HK-2 (cell line): ENCODE data around the gene DHPS.
"Not testable (repeated sequence)": the region's sequence is repeated elsewhere in the genome, so short reads cannot be mapped to it uniquely, and the experiment has no call there.

Experiments used
- DNase-seq: peaks from one replicate; pipeline ENCODE4 v3.0.0-alpha.2; 2018; ENCODE audit not compliant: unreplicated experiment

DHPS gene

DNA sequence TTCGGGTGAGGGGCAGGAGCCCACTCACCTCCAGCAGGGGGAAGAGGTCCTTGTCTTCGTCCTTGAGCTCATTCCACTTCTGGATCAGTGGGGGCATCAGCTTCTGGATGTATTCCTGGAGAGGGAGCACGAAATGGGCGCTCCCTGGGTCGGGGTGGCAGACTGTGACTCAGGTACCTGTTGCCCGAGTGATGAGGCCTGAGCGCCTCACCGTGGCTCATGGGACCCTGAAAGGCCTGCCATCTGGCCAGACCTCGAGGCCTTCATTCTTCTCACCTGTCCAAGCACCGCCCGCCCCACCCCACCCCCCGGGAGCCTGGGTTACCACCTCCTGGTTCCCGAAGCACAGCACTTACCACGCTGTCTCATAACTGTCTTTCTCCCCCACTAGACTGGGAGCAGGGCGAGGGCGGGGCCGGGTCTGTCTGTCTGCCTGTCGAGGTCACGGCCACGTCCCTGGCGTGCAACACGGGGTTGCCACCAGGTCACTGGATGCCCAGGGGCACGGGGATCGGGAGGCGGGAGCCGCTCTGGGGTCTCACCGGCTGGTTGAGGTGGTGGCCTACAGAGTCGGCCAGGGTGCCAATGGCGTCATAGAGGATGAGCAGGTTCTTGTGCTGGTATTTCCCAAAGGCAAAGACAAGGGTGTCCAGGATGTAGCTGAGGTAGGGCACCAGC is 24.1 kb upstream of the DHPS start:
- DNase-seq: no peak

DNA sequence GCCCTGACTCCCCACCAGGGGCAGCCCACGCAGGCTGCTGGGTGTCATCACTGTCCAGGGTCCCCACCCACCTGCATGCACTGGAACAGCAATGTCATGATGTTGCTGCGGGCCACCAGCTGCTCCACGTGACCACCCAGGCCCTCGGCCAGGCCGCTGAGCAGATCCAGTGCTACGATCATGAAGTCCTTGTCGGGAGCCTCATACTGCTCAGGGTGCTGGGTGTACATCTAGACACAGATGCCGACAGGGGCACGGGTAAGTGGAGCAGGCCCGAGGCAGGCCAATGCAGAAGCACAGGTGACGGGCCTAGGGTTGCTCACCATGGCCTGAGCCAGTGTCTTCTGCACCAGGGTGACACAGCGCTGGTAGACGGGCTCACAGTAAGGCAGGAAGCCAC is 23.5 kb upstream of the DHPS start:
- no peak for DNase-seq

DNA sequence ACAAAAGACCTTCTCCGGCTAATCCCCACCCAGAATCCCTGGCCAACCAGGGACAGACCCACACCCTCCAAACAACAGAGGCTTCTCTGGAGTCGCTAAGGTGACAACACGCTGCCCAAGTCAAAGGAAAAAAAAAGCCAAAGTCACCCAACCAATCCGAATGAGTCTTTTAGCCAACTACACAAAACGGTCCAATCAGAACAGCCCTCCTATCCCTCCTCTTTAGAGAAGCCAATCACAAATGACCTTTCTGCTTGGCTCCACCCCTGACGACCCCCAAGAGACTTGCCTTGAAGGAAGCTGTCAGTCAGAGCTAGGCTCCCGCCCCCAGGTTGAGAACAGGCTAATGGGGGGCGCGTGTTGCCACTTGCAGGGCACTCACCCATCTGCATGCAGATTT is 21.4 kb upstream of the DHPS start:
- no peak for DNase-seq

DNA sequence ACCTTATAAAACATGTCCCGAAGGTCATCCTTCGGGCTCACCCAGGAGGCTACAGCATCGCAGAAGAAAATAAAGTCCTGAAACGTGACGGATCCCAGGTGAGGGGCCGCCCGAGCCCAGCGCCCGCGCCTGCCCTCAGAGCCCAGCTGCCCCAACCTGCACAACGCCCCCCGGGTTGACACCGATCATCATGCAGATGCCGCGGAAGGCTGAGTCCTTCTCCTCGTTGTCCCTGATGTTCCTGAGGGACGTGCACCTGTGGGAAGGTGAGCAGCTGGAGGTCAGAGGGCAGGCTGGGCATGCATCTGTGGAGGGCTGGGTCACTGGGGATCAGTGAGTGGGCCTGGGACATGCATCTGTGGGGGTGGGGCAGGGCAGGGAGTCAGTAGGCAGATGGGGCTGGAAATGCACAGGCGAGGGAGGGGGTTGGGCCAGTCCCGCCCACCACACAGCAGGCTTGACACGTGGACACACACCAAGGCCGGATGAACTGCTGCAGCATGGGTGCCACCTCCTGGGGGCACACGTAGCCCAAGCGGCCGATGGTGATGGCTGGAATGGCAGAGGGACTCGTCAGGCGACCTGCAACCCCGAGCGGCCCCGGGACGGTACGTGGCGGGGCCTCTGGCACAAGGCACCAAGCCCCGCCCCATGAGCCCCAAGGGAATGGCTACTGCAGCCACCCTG is 20.1 kb upstream of the DHPS start:
- no peak for DNase-seq

DNA sequence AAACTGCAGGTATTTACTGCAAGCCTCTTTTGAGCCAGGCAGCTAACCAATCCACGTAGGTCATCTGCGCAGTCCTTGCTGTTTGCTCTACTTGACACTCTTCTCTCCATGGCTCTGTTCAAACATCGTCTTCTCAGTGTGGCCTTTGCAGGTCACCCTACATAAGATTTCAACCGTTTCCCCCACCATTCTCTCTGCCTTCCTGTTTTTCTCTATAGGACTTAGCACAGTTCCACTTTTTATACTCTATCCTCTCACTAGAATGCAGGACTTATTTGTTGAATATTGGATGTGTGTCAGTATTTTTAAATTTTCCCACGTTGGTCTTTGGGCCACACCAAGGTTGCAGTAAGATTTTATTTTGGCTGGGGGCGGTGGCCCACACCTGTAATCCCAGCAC is 16.5 kb upstream of the DHPS start:
- no peak for DNase-seq

DNA sequence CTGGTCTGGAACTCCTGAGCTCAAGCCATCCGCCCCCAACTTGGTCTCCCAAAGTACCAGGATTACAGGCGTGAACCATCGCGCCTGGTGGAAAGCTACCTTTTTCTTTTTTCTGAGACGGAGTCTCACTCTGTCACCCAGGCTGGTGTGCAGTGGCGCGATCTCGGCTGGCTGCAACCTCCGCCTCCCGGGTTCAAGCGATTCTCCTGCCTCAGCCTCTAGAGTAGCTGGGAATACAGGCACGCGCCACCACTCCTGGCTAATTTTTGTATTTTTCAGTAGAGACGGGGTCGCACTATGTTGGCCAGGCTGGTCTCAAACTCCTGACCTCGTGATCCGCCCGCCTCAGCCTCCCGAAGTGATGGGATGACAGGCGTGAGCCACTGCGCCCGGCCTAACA is 15.7 kb upstream of the DHPS start:
- not testable (repeated sequence) for DNase-seq

DNA sequence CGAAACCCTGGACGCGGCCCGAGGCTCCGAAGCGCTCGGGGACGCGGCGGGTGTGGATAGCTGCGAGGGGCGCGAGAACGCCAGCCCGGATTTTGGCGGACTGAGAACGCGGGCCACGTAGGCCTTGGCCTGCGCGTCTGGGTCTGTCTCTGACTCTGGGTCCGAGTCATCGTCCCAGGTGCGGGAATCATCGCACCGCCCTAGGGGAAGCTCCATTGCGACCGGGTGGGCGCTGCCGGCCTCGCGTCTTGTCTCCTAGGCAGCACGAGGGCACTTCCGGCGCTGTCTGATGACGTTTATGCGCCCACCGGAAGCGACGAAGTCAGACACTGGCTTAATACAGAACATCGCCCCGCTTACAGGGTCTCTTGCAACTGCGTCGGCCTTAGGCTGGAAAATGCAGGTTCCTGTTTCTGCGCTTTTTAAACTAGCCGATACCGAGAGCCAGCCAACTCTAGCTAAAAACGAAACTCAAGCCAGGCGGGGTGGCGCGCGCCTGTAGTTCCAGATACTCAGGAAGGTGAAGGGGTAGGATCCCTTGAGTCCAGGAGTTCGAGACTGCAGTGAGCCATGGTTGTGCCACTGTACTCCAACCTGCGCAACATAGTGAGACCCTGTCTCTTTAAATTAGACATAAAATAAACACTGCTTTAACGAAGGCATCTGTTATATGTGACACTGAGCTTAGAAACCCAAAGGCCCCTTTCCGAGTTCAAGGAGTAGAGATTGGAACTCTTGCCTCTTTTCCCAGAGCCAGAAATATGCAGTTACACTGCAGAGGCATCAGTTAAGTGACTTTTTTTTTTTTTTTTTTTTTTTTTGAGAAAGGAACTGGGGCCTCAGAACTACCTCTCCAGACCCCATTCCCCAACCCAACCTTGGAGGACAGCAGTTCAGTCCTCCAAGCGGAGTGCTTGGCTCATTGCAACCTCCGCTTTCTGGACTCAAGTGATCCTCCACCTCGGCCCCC is 15.0 kb upstream of the DHPS start, which contains the start of gene FBXW9:
FBXW9 (minus strand) TSS at position 266 of the 970 bp plus-strand sequence; CDS start at position 216, 50 bp downstream.
- peak; percentile 95 for DNase-seq

DNA sequence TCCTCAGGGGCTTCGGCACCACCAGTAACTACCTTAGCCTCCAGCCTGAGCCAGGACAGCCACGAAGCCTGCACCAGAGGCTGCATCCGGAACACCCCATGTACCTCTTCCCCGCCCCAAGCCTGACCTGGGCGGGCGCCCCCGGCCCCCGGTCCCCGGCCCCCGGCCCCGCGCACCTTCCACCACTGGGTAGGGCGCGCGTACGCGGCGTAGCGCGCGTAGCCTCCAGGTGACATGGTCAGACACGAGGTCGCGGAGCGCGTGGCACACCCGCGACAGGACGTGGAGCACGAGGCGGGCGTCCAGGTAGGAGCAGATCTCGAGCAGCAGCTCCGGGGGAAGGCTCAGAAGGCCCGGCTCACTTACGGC is 14.3 kb upstream of the DHPS start:
- DNase-seq: no peak

DNA sequence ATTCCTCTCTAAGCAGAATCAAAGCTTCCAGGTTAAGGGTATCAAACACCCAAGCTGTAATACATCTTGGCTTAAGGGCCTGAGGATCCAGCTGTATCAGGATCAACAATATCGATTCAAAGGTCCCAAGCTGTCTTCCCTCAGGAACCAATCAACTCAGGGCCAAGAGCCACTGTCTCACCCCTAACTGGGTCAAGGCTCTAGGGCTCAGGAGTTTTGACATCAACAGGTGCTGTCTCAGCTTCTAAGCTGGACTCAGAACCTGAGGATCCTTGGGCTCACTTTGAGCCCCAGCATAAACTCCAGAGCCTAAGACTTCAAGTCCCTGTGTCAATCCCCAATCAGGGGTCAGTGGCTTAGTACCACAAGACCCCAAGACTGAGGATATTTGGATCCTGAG is 13.8 kb upstream of the DHPS start:
- DNase-seq: no peak

DNA sequence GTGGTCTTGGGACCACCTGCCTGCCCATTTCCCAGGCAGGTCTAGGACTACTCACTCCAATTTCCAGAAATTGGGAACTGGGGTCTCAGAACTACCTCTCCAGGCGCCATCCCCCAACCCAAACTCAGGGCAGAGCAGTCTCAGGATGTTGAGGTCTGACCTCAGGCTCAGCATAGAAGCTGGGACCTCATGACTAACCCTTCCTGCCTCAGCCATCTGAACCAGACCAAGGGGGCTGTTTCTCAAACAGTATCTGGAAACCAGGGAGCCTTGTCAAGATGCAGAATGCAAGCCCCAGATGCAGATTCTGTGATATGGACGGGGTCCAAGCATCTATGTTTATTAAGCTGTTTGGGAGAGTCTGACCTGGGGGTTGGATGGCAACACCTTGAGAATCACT is 13.4 kb upstream of the DHPS start:
- no peak for DNase-seq

DNA sequence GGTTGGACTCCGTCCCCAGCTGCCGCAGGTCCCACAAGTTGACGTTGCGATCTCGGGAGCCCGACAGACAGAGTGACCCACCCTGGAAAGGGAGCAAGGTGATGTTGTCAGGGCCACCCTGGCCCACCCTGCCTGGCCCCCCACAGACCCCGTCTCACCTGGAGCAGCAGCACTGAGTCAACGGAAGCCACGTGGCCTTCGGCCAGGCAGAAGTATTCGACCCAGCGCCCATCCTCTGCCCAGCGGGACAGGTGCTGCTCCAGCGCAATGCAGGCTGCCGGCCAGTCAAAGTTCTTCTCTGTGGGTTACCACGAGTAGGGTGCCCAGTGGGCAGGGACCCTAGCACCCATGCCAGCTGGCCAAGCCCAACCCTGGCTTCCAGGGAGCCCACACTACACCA is 13.0 kb upstream of the DHPS start:
- no peak for DNase-seq

DNA sequence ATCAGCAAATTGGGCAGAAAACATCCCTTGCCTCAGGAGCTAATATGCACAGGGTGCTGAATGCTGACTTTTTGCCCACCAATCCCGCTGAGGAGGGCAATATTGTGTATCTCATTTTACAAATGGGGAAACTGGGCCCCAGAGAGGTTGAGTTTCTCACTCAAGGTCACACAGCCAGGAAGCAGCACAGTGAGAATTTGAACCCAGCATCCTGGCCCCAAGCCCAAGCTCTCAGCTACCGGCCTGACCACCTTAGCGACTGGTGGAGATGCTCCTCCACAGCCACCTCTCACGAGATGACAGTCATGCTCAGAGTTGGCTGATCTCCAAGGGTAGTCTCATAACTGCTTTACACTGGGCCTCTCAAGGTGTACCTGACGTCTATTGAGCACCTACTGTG is 11.3 kb upstream of the DHPS start:
- DNase-seq: no peak

DNA sequence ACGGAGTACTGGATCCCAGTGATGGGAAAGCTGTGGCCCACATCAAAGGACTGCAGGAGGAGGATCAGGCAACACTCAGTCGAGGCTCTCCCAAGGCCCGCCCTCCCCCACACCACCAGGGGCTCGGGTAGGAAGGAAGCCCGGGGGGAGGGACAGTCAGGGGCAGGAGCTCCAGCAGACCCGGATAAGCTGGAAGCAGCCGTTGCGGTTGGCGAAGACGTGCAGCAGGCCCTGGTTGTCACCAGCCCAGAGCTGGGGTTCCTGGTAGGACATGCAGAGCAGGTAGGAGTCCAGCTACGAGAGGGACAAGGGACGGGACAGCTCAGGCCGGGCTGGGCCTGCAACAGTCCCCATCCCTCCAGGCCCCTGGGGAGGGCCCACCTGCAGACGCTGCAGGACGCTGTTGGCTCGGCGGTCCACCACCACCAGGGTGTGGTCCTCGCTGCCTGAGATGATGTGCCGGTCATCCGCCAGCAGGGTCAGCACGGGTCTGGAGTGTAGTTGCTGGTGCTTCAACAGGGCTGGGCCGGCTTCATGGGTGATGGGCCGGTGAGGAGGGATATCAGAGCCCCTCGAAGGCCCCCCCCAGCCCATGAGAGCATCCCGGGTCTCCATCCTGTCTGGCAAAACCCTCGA is 8.0 kb upstream of the DHPS start:
- no peak for DNase-seq

DNA sequence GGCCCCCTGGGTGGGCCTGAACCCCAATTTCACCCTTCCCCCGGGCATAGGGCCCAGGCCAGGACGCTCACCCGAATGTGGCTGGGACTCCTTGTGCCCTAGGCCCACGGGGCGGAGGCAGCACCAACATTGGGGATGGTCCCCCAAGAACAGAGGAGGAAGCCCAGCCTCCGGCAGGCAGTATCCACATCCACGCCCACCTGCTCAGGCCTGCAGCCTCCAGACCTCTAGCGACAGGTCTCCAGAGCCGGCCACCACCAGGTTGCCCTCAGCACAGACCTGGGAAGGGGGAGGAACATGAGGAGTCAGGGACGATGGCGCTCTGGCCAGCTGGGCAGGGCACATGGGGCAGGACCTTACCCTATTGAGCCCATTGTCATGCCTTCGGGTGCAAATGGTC is 7.3 kb upstream of the DHPS start:
- no peak for DNase-seq

DNA sequence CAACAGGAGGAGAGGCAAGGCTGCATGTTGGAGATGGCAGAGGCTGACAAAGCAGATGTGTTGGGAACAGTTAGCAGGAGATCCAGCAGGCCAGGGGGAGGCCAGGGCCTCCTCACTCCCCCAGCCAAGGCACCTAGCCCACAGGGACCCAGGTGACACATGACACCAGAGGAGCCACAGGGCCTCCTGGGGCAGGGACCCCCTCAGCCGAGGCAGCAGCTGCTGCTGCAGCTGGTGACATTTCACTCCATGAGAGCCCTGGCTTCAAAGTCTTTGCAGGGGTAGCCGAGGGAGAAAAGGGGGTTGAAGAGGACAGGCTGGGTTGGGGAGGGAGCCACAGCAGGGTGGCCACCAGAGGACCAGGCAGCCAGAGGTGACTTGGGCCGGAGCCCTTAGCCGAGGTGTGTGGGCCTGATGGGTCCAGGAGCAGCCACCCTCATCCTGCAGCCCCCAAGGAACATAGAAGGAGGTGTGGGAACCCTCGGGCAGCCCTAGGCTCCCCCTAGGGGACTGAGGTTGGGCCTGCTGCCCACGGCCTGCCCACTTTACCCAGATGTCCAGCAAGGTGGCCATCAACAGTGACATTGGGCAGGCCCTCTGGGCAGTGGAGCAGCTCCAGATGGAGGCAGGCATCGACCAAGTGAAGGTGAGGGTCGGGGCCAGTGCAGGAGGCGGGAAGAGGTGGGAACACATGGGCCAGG is 6.0 kb upstream of the DHPS start, which contains the start of gene GNG14:
GNG14 (plus strand) TSS at position 503 of the 701 bp plus-strand sequence; CDS start at position 554, 51 bp downstream.
- no peak for DNase-seq

DNA sequence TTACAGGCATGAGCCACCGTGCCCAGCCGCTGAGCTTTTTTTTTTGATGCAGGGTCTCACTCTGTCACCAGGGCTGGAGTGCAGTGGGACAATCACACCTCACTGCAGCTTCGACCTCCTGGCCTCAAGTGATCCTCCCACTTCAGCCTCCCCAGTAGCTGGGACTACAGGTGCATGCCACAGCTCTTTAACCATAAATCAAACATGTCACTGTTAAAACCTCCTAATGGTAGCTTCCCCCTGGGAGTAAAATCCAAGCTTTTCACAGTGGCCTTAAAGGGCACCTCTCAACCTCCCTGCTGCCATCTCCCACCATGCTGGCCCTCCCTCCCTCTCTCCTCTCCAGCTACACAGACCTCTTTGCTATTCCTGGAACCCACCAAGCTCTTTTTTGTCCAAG is 4.2 kb upstream of the DHPS start:
- DNase-seq: no peak

DNA sequence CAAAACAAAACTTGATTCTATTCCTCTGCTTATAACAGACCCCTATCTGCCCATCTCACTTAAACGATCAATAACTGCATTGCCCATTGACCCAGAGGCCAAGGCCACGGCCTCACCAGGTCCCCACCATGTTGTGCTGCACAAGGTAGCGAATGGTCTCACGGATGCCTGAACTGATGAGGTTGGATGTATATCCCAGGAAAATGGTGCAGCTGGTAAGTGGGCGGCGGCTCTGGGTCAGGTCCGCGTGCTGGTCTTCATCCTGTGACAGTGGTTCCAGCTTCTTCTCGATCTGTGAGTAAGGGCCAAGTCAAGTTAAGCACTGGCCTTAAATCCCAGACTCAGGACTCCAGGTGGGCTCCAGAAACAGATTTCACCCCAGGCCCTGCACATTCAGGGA is 1.6 kb downstream of the DHPS start:
- no peak for DNase-seq

DNA sequence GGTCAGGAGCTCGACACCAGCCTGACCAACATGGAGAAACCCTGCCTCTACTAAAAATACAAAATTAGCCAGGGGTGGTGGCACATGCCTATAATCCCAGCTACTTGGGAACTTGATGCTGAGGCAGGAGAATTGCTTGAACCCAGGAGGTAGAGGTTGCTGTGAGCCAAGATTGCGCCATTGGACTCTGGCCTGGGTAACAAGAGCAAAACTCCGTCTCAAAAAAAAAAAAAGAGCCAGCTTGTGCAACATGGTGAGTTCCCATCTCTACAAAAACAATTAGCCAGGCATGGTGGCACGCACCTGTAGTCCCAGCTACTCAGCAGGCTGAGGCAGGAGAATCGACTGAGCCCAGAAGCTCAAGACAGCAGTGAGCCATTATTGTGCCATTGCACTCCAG is 3.6 kb downstream of the DHPS start:
- DNase-seq: not testable (repeated sequence)

DNA sequence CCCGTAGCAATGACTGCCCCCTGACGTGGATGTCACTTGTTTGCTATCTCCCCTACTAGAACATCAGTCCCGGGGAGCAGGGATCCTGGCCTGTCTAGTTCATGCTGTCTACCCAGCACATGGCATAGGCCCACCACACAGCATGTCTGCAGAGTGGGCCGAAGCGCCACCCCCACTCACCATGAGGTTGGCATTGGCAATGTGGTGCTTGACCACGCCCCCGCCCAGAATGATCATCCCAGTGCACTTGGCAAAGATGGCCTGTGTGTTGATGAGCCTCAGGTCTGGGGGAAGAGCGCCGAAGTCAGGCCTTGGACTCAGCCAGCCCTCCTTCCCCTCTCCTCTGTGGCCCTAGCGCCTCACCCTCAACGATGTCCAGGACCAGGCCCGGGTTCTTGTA is 4.8 kb downstream of the DHPS start:
- DNase-seq: no peak

DNA sequence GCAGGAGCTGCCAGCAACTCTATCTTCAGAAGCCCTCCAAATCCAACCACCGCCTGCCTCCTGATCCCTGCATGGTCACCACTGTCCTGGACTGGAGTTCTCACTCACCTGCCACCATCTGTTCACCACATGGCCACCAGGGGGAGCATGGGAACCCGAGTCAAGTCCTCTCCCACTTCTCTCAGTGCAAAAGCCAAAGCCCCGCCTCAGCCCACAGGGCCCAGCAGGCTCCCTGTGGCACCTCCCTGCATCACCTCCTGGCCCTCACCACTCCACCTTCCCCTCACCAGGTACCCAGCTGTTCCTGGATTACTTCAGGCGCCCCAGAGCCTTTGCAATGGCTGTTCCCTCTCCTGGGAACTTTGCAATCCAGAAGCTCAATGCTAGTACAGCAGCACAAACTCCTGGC is 5.3 kb downstream of the DHPS start:
- DNase-seq: peak; percentile 92

DNA sequence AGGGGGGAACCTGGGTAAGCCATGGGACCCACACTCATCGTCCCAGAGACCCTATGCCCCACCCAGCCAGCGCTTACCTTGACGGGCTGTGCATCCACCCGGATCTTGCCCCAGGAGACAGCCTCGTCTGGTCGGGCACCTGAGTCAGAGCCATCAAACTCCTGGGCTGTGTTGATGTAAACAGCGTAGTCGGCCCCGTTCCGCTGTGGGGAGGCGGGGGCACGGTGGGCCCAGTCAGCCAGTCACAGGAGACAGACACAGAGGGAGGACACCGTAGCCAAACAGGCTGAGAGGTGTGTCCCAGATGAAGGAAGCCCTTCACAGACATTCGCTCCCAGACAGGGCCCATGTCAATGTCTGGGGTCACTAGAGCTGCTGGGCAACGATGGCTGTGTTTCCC is 5.7 kb downstream of the DHPS start:
- DNase-seq: no peak
